OCI-LY3 (cell line): ENCODE data around the gene KRT81.

Experiments
- CTCF ChIP-seq: fragments of 200-600, 300-600 bp; sonication (generic); IDR thresholded peaks from 2 replicates; pipeline ENCODE4 v1.5.1; 2014; ENCODE audit warnings: antibody characterized with exemption, low read length, low read depth
- EZH2phosphoT487 ChIP-seq: fragments of 200-600 bp; shearing (Covaris generic); IDR thresholded peaks from 2 replicates; pipeline ENCODE4 v1.6.1; 2018; ENCODE audit warnings: antibody characterized with exemption, mixed run types, low read depth

- TF ChIP-seq CTCF = no peak
- TF ChIP-seq EZH2phosphoT487 = no peak
Measured at GRCh38 chr12:52249511-52250047, 41.8 kb downstream of the KRT81 start.
